SIG-M5 treated with dmso at 0.1 percent for 504 hours (cell line): ENCODE data around the gene CTNND2.

Experiments used
- DNase-seq: peaks from one replicate; lab custom pipeline; 2025; ENCODE audit not compliant: unreplicated experiment; lab: John Stamatoyannopoulos, UW

The CTNND2 gene

DNA sequence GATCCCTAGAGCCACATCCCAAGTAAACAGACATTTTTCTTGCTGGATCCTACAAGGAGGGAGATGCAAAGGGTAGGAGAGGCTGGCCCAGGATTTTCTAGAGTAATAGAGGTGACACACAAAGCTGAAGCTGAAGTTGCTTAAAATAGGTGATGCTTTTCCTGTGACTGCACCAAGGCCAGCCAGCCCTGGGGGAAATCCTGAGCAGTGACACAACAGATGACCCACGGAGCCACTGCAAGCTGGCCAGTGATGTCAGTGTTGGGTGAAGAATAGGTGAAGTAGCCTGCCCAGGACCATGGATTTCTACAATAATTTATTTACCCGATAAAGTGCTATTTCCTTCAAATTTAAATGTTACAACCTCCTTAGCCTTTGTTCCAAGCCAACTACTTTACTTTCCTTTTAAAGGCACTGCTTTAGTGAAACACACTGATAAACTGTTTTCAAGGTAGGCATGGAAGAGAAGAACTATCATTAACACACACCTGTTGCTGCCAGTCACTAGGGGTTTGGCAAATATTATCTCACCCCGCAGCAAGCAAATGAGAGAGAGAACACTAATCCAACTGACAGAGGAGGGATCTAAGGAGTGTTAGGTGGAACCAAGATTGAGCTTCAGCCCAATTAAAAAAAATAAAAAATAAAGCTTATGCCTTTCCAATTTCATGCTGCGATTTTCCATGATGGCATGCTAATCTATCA, 123.5 kb downstream of the CTNND2 start:
- no peak for DNase-seq

DNA sequence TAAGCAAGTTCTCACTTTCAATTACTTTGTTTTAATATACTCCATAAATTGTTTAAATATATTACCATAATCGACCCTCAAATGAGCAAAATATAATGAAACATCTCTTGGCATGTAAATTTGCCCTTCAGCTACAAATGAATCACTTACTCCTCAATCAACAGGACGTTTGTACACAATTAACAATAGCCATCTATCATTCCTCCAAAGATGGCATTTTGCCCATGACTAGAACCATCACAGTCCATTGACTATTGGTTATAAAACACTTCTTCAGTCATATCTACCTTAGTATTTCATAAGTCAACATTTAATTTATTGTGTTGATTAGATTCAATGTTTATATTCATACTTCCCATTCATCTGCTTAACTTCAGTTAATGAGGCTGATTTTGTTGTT, 127.2 kb downstream of the CTNND2 start:
- no peak for DNase-seq

GRCh38 chr5:11770310-11770709, 133.9 kb downstream of the CTNND2 start:
- no peak for DNase-seq

DNA sequence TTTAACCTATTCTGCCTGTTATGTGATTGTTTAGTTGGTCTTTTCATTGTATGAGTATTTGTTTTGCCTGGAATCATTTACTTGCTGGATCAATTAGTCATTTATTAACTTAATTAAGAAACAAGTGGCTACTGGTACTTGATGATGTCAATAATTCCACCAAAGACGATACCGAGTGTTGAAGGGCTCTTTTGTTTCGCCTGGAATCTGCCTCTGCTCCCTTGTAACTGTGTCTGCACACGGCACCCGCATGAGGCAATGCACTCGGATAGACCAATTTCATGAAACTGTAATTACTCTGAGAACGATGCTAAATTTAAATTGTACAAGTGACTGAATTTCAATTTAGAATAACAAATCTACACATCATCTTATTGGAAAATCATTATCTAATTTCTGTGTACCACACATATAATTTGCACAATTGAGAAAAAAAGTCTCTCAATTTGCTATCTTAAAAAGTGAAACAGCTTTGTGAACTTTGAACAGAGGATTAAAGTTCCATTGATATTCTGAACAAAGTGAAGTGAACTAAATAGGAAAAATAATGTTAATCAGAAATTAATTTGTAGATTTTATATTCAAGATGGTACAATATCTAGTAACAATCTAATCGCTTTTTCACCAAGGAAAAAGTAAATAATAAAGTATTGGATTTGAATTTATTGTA, 143.2 kb downstream of the CTNND2 start:
- no peak for DNase-seq

- no peak for DNase-seq
Observed at GRCh38 chr5:11758321-11758720, 145.9 kb downstream of the CTNND2 start.

DNA sequence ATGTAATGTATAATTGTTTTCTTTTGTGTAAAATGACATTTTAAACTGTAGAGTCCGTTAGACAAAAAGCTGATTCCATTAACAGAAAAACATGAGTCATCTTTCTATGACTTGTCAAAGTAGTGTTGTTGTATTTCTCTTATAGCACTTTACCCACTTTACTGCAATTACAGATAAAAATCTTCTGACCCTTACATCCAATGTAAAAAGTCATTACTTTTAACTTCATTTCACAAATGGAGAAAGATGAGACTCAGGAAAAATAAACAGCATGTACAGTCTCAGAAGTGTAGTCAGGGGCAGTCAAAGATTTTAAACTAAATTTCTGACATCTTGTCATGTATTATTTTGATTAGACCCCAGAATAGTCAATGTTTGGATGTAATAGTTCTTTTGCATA, 146.6 kb downstream of the CTNND2 start:
- DNase-seq: no peak

DNA sequence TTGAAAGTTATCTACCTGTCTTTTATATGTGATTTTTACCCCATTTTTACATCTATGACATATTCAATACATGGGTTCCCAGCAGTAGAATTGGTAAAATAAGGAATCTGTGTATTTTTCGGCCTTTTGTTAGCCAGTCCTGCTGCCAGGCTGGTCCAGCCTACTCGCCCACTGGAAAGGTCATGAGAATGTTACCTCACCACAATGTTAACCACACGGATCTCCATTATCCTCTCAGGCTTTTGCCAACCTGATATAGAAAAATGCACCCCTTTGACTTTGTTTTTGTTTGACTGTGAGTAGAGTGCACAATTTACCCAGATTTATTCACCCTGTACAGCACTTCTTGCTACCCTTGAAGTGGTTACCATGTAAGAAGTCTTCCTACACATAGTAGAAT, 167.2 kb downstream of the CTNND2 start:
- no peak for DNase-seq

DNA sequence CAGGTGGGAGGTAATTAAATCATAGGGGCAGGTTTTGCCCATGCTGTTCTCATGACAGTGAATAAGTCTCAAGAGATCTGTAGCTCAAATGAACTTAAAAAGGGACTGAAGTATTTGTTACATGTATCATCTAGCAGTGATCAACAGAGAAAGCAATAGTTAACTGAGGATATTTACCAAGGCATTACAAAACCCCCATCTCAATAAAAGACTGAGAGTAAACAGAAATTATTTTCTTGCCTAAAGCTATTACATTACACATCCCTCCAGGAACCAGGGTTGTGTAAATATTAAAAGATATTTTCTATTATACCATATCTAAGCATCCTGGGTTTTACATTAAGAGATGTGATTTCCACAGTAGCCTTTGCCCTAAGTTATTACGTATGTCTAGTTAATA, 169.9 kb downstream of the CTNND2 start:
- peak; percentile 25 for DNase-seq

DNA sequence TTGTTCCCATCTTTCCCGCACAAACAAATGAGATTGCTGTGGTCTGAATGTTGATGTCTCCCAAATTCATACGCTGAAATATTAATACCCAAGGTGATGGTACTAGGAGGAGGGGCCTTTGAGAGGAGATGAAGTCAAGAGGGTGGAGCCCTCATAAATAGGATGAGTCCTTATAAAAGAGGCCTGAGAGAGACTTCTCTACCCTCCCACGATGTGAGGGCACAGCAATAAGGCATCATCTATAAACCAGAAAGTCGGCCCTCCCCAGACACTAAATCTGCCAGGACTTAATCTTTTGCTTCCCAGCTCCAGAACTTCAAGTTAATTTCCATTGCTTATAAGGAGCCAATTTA, 170.4 kb downstream of the CTNND2 start:
- no peak for DNase-seq

DNA sequence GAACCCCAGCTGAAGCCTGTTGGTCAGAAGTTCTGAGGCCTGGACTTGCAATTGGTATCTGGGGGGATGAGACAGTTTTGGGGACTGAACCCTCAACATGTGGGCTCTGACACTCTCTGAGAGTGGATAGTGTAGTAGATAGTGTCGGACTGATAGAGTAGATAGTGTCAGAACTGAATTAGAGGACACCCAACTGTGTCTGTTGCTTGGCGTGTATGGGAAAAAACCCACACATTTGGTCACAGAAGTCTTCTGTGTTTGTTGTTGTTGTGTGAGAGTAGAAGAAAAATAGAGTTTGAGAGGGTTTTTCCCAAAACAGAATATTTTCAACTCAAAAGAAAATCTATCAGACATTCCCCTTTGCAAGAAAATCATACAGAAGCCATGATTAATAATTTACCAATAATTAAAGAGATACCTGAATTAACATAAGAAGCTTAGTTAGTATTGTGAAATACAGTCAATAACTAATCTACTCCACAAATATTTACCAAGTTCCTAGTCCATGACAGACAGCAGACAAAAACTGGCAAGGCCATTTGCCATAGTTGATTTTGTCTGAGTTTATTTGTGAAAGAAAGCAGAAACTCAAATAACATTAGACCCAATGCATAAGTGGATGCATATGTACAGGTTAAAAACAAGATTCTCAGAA, 170.9 kb downstream of the CTNND2 start:
- peak; percentile 7 for DNase-seq

GRCh38 chr5:11724940-11725339, 179.3 kb downstream of the CTNND2 start:
- no peak for DNase-seq

DNA sequence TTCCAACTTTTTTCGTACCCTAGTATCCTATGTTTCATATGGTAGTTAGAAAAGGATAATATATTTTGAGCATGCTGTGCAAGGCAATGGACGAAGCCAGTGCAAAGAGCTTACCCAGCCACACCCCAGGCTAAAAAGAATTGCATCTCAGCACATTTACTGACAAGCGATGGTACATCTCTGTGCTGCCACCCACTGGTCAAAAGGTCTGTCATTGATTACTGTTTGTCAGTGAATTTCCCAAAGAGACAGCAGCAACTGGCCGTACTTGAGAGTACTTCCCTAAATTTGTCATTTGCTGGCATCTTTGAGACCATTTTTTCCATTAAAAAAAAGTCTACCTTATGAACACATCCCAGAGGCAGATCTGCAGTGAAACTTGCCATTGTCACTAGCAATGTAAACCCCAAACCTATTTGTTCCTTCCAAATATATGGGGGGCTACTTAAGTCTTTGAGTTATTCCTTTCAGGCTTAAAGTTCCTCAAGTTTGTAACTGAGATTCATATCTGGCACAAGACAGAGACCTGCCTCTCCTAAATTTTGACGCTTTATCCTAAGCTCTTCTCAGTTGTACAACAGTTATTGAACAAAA, 184.3 kb downstream of the CTNND2 start:
- DNase-seq: peak; percentile 49

GRCh38 chr5:11715461-11716196, 188.6 kb downstream of the CTNND2 start:
- no peak for DNase-seq

GRCh38 chr5:11711932-11712331, 192.3 kb downstream of the CTNND2 start:
- no peak for DNase-seq

- DNase-seq: no peak
Observed at GRCh38 chr5:11709021-11709420, 195.2 kb downstream of the CTNND2 start.

DNA sequence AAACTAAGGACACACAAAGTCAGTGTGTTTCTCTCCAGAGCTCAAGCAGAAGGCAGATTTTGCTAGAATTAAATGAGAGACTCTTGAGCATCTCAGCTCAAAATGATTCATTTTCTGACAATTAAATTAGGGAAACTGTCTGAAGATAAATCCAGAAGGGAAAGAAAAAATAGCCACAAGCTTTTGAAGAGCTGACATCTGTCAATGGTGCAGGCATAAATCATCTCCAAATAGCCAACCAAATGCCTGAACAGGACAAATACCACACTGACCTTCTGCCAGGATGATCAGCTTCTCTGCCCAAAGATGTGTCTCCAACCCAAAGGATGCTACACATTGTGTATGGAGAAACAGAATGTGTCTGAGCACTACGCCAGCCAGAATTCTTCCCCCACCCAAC, 199.3 kb downstream of the CTNND2 start:
- DNase-seq: no peak

DNA sequence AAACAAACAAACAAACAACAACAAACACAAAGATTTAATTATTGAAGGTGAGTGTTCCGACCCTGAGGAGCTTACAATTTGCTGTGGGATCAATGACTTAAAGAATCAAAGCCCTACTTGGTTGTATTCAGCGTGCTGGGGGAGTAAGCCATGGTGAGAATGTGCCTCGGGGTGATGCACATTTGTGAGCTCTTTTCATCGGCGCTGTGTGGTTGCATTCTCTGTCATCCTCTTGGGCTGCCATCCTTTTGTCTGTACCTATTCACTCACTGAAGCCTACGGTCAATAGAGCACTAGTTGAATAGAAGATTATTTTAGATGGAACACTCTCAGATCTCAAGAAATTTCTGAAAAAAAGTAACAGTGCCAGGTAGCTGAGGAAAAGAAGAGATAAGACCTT, 203.9 kb downstream of the CTNND2 start:
- no peak for DNase-seq

- no peak for DNase-seq
Observed at GRCh38 chr5:11692636-11693035, 211.6 kb downstream of the CTNND2 start.

DNA sequence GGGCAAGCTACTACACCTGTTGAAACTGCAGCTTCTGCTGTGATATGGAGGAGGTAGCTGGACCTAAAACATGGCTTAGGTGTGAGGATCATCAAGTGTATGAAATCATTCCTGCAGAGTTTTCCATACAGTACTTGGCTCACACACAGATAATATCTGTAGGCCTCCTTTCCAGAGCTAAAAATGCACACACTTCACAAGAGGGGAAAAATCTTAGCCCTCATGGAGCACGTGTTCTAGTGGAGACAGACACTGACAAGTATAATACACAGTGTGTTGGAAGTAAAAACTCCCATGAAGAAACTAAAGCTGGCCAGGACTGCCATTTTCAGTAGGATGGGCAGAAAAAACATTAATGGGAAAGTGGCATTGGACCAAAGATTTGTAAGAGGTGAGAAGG, 216.7 kb downstream of the CTNND2 start:
- DNase-seq: no peak

DNA sequence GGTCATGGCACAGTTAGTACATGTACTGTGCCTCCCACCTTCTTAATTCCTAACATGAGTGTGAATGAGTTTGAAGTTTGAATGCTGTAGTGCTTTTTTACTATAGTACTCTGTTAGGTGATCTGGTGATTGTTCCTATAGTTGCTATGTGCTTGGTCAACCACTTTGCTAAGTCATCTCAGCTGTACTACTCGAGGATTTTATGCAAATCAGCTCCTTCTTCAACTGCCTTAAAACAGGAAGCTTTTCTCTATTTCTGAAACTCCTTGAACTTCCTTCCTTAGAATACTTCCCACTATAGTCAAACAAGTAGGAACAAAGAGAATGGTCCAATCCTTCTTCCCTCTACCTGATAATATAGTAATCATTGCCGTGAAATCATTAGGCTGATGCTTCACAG, 219.6 kb downstream of the CTNND2 start:
- no peak for DNase-seq

DNA sequence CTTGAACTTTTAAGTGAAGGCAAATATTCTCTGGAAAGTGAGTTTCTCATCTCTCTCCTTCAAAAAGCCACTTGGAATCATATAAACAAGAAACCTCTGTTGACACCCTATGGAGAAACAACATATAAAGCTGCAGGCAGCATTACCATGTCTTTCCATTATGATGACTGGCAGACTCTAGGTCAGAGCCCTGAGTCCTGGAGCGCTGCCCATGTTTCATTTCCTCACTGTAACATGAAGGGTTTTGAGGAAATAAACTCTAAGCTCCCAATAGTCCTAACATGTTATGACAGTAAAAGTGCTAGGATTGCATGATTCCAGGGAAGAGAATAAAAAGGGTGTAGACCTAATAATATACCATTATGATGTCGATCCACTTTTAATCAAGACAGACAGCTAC, 220.6 kb downstream of the CTNND2 start:
- DNase-seq: no peak
